HG03520 (cell line): ENCODE data around the gene SSX4B.
"Not testable (repeated sequence)": the region's sequence is repeated elsewhere in the genome, so short reads cannot be mapped to it uniquely, and the experiment has no call there.

ENCODE experiments used
- ATAC-seq: cut with Tn5 transposase; IDR thresholded peaks from one replicate; pipeline ENCODE4 v1.9.1; 2021; ENCODE audit warnings: mild to moderate bottlenecking, moderate library complexity; ENCODE audit not compliant: unreplicated experiment

SSX4B gene, protein sequence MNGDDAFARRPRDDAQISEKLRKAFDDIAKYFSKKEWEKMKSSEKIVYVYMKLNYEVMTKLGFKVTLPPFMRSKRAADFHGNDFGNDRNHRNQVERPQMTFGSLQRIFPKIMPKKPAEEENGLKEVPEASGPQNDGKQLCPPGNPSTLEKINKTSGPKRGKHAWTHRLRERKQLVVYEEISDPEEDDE

DNA sequence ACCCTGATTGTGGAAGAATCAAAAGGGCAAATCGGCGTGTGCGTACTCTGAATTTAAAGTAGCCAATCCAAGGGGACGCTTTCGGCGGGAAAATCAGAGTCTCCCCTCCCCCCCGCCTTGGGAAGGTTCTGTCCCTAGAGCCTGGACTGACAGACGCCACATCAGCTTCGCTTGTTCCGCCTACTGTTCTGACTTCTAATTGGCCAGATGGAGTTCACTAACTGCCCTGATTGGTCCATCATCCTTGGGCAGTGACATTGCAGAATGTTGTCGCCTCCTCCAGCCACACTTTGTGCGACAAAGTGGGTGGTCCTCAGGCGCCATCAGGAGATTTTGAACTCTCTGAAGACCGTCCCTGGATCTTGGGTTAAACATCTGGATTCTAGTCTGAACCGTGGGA, at the start of gene SSX4B:
Gene SSX4B, minus strand, starts transcription at position 101 of the 400 bp plus-strand sequence. CDS start 588 bp downstream, outside the sequence.
- not testable (repeated sequence) for ATAC-seq

- ATAC-seq = no peak
Measured at GRCh38 chrX:48460606-48461005, 48.8 kb upstream of the SSX4B start.

DNA sequence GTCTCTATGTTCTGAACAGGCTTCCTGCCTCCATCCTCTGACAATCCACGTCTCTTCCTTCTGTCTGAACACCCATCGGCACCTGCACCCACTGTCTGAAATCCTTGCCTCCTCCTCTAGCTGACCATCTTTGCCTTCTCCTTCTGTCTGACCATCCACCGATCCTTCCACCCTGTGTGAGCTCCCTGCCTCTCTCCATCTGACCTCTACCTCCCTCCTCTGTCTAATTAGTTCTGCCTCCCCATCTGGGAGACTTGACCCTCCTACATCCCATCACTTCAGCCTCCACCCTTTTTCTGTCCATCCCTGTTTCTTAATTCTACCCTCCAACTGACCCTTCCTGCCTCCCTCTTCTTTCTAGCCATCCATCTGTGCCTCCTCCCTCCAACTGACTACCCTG, 48.3 kb upstream of the SSX4B start:
- no peak for ATAC-seq

DNA sequence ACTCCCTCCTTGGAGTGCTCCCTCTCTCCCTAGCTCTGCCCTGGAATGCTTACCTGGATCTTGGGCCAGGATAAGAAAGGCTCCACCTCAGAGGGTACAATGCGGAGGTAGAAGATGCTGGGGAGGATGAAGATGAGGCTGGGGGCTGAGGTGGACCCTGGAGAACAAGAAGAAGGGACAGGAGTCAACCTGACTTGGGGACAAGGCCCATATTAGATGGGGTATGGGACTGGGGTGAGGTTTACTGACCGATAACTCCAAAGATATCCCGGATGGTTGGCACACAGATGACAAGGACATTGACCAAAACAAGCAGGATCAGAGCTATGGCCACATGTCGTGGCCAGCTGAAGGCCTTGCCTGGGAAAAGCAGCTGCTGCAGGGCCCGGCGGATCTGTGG, 47.7 kb upstream of the SSX4B start:
- ATAC-seq = no peak

DNA sequence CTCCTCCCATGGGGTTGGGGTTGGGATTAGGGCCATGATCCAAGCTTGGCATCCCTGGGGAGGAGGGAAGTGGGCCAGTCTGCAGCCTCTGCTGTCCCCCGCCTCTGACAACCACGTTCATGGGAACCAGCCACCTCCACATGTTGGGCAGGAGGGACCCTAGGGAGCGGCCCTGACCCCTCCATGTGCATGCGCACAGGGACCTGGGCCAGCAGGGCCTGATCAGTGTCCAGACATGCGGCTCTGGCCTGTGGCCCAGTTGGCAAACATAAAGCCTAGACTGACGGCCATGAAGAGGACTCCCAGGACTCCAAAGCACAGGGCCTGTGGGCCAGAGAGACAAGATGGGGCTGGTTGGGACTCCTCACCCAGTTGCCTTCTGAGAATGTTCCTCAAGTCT, 47.0 kb upstream of the SSX4B start:
- no peak for ATAC-seq

DNA sequence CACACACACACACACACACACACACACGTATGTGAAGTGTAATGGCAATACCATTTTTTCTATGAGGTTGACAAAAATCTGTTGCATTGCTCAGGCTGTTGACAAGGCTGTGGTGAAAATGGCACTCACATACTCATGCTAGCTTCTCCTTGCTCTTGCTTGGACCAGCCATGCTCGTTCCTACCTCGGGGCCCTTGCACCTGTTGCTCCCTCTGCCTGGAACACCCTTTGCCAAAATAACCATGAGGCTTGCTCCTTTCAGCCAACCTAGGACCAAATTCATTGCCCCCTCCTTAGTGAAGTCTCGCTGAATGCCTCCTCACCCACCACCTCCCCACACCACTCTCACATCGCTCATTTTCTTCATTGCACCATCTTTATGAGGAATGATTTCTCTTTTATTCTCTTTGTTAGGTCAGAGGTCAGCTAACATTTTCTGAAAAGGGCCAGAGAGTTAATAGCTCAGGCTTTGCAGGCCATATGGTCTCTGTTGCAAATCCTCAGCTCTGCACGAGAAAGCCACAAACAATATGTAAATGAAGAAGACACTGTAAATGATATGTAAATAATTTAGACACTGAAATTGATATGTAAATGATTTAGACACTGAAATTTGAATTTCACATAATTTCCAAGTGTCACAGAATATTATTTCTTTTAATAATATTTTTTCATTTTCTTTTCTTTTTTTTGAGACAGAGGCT, 45.0 kb upstream of the SSX4B start:
- ATAC-seq = no peak

- no peak for ATAC-seq
Measured at GRCh38 chrX:48451708-48452107, 39.9 kb upstream of the SSX4B start.

GRCh38 chrX:48450076-48450475, 38.3 kb upstream of the SSX4B start:
- no peak for ATAC-seq

DNA sequence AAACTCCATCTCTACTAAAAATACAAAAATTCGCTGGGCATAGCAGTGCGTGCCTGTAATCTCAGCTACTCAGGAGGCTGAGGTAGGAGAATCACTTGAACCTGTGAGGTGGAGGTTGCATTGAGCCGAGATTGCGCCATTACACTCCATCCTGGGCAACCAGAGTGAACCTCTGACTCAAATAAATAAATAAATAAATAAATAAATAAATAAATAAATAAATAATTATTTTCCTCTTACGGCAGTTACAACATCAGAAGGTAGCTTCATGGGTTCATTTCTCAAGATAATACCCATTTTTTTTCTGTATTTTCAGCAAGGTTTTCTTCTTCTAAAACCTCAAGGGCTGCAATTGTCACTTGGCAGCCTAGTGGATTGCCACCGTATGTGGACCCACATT, 35.4 kb upstream of the SSX4B start:
- not testable (repeated sequence) for ATAC-seq

- not testable (repeated sequence) for ATAC-seq
Measured at GRCh38 chrX:48433713-48434112, 22.0 kb upstream of the SSX4B start.

DNA sequence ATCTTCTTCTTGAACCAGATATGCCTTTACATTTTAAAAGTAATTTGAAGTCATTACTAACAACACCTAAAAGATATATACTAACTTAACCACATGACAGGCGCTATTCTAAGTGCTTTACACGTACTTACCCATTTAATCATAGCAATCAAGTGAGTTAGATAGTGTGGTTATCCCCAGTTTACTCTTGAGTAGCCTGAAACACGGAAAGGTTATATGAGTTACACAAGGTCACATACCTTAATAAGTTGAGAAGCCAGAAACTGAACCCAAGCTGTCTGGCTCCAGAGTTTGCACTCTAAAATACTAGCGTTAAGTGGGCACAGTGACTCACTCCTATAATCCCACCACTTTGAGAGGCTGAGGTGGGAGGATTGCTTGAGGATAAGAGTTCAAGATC, 18.4 kb upstream of the SSX4B start:
- not testable (repeated sequence) for ATAC-seq

DNA sequence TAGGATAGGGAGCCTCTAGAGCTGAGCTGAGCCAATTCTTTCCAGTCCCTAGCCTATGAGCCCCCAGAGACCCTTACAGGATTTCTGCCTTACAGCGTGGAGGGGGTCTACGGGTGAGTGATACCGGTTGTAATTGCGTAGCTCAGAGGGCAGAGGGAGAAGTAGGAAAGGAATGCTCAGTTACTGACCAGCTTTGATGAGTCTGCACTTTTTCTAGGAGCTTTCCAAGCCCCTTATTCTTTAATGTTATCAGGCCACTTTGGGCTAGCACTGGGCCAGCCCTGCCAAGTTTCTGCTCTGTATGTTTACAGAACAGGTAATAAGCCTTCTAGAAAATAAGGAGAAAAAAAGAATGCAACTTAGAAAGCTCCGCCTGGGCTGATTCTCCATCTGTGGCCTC, 17.8 kb upstream of the SSX4B start:
- not testable (repeated sequence) for ATAC-seq

- not testable (repeated sequence) for ATAC-seq
Measured at GRCh38 chrX:48427027-48427716, 15.4 kb upstream of the SSX4B start.

GRCh38 chrX:48397825-48398224, 13.9 kb downstream of the SSX4B start:
- not testable (repeated sequence) for ATAC-seq

- not testable (repeated sequence) for ATAC-seq
Measured at GRCh38 chrX:48396931-48397330, 14.8 kb downstream of the SSX4B start.

DNA sequence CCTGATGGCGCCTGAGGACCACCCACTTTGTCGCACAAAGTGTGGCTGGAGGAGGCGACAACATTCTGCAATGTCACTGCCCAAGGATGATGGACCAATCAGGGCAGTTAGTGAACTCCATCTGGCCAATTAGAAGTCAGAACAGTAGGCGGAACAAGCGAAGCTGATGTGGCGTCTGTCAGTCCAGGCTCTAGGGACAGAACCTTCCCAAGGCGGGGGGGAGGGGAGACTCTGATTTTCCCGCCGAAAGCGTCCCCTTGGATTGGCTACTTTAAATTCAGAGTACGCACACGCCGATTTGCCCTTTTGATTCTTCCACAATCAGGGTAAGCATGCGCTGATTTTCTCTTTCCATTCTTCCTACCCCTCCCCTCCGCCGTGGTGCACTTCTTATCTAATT, 28.5 kb downstream of the SSX4B start, which contains the start of gene SSX4:
Gene SSX4, plus strand, starts transcription at position 301 of the 400 bp plus-strand sequence. CDS start 515 bp downstream, outside the sequence.
- not testable (repeated sequence) for ATAC-seq

- not testable (repeated sequence) for ATAC-seq
Measured at GRCh38 chrX:48370408-48370807, 41.4 kb downstream of the SSX4B start.

GRCh38 chrX:48367717-48368408, 43.9 kb downstream of the SSX4B start:
- not testable (repeated sequence) for ATAC-seq

DNA sequence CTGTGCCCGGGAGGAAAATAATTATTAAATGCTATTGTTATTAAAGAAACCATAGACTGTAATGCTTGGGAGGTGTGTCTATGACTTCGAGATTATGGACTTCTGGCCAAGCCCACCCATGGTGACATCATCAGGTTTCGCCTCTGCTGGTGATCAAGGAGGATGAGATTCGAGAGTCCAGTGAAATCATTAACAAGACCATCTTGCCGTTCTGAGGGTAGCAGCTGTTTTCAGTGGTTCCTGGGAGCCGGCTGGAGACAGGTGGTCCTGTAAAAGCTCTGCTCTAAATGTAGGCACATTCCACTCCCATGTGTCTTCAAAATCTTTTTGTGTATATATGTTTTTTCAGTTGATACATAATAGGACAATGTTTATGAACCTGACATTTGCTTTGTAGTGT, 52.5 kb downstream of the SSX4B start:
- ATAC-seq = not testable (repeated sequence)

- ATAC-seq = no peak
Measured at GRCh38 chrX:48357681-48358080, 54.1 kb downstream of the SSX4B start.
